ENCODE measurements around the gene ETV6. TPM values are rescaled to one million over a fixed set of nuclear protein-coding genes. Genes with fewer than 3 reads are reported as not detected.
A peak's percentile ranks its signal among the peaks of the same experiment; 100 is the strongest.

ETV6 gene
- total RNA-seq, 1 donor from 2014 or later, result 16.9 TPM

DNA sequence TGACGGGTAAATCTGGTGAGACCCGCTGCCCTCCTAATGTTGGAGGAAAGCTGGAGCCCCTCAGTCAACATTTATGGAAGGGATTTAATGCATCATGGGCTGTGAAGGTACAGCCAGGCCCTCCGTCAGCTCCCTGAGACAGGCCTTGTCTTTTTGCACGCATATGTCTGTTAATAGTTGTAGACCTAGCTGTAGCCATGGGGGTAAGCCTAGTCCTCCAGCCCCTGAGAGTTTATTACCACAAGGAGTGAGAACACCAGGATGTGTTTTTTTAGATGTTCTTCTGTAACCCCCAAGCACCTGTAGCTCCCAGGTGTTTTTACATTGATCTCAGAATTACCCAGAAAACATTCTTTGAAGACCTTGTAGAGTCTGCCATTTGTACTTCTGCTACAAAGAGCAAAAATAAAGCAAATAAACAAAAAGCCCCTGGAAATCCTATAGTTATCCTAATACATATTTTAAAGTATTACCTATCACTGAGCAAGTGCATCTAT lies 25.5 kb downstream of the ETV6 start:
- Histone ChIP-seq H3K27ac (replicated peaks) (peak overlapping the region; percentile 67), H3K4me3 (no peak overlapping the region), H3K9me3 (replicated peaks) (no peaks in the 10 kb centered on the region), H3K36me3 (no peaks in the 10 kb centered on the region), H3K4me1 (peaks cover 99% of the 10 kb centered on the region), H3K27me3 (ENCODE audit: low read depth) (no peaks in the 10 kb centered on the region)
- TF ChIP-seq, protein P1, sequence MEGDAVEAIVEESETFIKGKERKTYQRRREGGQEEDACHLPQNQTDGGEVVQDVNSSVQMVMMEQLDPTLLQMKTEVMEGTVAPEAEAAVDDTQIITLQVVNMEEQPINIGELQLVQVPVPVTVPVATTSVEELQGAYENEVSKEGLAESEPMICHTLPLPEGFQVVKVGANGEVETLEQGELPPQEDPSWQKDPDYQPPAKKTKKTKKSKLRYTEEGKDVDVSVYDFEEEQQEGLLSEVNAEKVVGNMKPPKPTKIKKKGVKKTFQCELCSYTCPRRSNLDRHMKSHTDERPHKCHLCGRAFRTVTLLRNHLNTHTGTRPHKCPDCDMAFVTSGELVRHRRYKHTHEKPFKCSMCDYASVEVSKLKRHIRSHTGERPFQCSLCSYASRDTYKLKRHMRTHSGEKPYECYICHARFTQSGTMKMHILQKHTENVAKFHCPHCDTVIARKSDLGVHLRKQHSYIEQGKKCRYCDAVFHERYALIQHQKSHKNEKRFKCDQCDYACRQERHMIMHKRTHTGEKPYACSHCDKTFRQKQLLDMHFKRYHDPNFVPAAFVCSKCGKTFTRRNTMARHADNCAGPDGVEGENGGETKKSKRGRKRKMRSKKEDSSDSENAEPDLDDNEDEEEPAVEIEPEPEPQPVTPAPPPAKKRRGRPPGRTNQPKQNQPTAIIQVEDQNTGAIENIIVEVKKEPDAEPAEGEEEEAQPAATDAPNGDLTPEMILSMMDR (IDR thresholded peaks at IDR 0.05; ENCODE audit: borderline replicate concordance), result no peak
- intact Hi-C loops (cut with micrococcal nuclease), result no loop called here
- DNase-seq, result no peak

DNA sequence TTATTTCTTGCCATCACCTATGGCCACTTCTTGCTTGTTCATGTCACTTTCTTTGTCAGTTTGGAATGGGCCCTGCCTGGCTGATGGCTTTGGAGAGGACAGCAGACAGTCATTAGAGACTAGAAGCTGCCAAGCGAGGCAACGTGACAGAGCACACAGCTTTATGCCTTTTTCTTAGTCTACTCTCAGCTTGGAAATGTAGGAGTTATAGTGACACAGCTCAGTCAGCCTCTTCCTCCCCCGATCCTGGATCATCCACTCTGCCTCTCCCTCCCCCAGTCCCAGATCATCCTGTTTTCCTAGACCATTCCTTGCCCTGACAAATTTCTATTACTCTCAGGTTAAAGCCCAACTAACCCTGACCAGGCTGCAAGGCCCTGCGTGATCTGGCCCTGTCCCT lies 26.6 kb downstream of the ETV6 start:
- H3K27me3 ChIP-seq (ENCODE audit: low read depth), result no peaks in the 10 kb centered on the region
- peaks cover 95% of the 10 kb centered on the region for H3K4me1 ChIP-seq
- TF ChIP-seq, protein P1 (IDR thresholded peaks at IDR 0.05; ENCODE audit: borderline replicate concordance), result no peak
- peak overlapping the region; percentile 48 for H3K27ac ChIP-seq (replicated peaks)
- intact Hi-C loops (cut with micrococcal nuclease), result no loop called here
- DNase-seq, result no peak
- no peaks in the 10 kb centered on the region for H3K36me3 ChIP-seq
- no peak overlapping the region for H3K4me3 ChIP-seq
- no peaks in the 10 kb centered on the region for H3K9me3 ChIP-seq (replicated peaks)

DNA sequence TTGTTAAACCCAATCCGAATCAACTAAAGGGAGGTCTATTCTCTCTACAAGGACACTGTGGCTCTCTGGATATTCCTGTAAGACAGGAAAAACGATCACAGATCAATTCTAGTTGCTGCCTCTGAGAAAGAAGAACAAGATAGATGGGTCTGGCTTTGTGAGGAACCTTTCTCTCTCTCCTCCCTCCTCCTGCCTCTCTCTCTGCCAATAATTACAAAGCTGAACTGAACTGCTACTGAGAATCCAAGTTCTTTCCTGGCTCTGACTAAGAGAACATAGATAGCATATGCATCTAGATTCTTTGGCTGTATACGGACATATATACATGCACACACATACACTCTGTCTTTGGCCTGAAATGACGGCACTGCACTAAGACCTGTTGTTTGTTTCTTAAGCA lies 27.6 kb downstream of the ETV6 start:
- Histone ChIP-seq H3K27me3 (ENCODE audit: low read depth) (no peaks in the 10 kb centered on the region), H3K9me3 (replicated peaks) (no peaks in the 10 kb centered on the region), H3K4me1 (peaks cover 84% of the 10 kb centered on the region), H3K27ac (replicated peaks) (peak overlapping the region; percentile 25), H3K36me3 (no peaks in the 10 kb centered on the region), H3K4me3 (no peak overlapping the region)
- DNase-seq, result no peak
- intact Hi-C loops (cut with micrococcal nuclease), result no loop called here
- TF ChIP-seq, protein P1 (IDR thresholded peaks at IDR 0.05; ENCODE audit: borderline replicate concordance), result no peak

DNA sequence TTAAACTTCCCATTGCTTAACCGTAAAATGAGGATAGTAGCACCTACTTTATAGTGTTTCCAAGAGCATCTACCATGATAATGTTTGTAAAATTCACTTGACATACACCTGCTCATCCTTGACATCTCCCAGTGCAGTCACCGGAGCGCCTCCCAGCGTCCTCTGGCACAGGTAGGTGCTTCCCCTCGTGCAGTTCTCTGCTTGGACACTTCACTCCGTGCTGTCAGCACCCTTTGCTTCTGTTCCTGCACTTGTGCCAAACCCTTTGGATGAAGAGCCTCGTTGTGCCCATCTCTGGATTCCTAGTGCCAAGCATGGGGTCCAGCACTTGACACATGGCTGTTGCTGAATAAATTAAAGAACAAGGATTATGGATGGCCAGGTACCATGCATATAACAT lies 28.3 kb downstream of the ETV6 start:
- peak; percentile 63 for DNase-seq
- TF ChIP-seq, protein P1 (IDR thresholded peaks at IDR 0.05; ENCODE audit: borderline replicate concordance), result no peak
- Histone ChIP-seq H3K27ac (replicated peaks) (peak overlapping the region; percentile 25), H3K27me3 (ENCODE audit: low read depth) (no peaks in the 10 kb centered on the region), H3K4me1 (peaks cover 78% of the 10 kb centered on the region), H3K4me3 (no peak overlapping the region), H3K36me3 (no peaks in the 10 kb centered on the region), H3K9me3 (replicated peaks) (no peaks in the 10 kb centered on the region)
- intact Hi-C loops (cut with micrococcal nuclease), result no loop called here

DNA sequence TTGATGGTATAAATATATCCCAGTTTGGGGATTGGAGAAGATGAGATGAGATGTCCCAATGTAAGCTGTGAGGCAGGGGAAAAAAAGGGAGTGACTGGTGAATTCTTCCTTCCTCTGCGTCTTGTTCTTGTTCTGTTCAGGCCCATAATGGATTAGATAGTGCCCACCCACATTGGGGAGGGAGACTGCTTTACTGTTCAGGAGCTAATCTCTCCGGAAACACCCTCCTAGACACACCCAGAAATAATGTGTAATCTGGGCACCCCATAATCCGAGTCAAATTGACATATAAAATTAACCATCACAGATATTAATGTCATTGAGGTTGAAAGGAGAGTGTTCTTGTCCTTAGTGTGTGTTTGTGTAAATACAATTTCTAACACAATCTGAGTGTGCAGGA lies 29.3 kb downstream of the ETV6 start:
- intact Hi-C loops (cut with micrococcal nuclease), result no loop called here
- Histone ChIP-seq H3K4me1 (peaks cover 68% of the 10 kb centered on the region), H3K4me3 (no peak overlapping the region), H3K27me3 (ENCODE audit: low read depth) (no peaks in the 10 kb centered on the region), H3K9me3 (replicated peaks) (no peaks in the 10 kb centered on the region), H3K27ac (replicated peaks) (no peak overlapping the region), H3K36me3 (no peaks in the 10 kb centered on the region)
- DNase-seq, result no peak
- TF ChIP-seq, protein P1 (IDR thresholded peaks at IDR 0.05; ENCODE audit: borderline replicate concordance), result no peak

Measured in left ventricle myocardium inferior (tissue), 1 donor.